HepG2 (cell line): ENCODE results near the gene KCTD14. TPM values are rescaled to one million over a fixed set of nuclear protein-coding genes. Genes with fewer than 3 reads are reported as not detected.

Experiments
- ARNT ChIP-seq: fragments of 450-650 bp; IDR thresholded peaks from 2 replicates; pipeline ENCODE4 v1.6.1; 2017
- CENPT ChIP-seq: sonication (generic); formaldehyde crosslinking; IDR thresholded peaks from 2 replicates; pipeline ENCODE4 v1.8.0; 2022; ENCODE audit warnings: low read depth, mild to moderate bottlenecking, moderate library complexity, missing genetic modification reagents
- DNMT3B ChIP-seq: conservative IDR thresholded peaks from 2 replicates; pipeline ENCODE4 v1.6.1; 2016; ENCODE audit warnings: missing biosample characterization, control low read depth
- FOSL2 ChIP-seq: sonication (generic); formaldehyde crosslinking; IDR thresholded peaks from 2 replicates; pipeline ENCODE4 v1.4.0; 2020; ENCODE audit warnings: missing genetic modification reagents
- FOXA1 ChIP-seq, 2 experiments: fragments of 450-650 bp in 1 of 2; sonication (generic) in 1 of 2; formaldehyde crosslinking in 1 of 2; IDR thresholded peaks; 2 replicates each; pipeline versions ENCODE4 v1.4.0 to v1.6.1; 2016 to 2020; ENCODE audit warnings: missing genetic modification reagents in 1 of 2
- GATA4 ChIP-seq: sonication (generic); IDR thresholded peaks from 2 replicates; pipeline ENCODE4 v1.6.1; 2016; ENCODE audit warnings: antibody characterized with exemption, low read depth, borderline replicate concordance
- HMGA1 ChIP-seq: sonication (generic); formaldehyde crosslinking; conservative IDR thresholded peaks from 2 replicates; pipeline ENCODE4 v1.4.0; 2020; ENCODE audit warnings: missing genetic modification reagents
- HOMEZ ChIP-seq: IDR thresholded peaks from 2 replicates; pipeline ENCODE4 v1.6.1; 2016; ENCODE audit warnings: low read depth
- JUND ChIP-seq: sonication (generic); formaldehyde crosslinking; IDR thresholded peaks from 2 replicates; pipeline ENCODE4 v1.8.0; 2022; ENCODE audit warnings: mild to moderate bottlenecking, missing genetic modification reagents
- KMT2A ChIP-seq: sonication (generic); formaldehyde crosslinking; IDR thresholded peaks from 2 replicates; pipeline ENCODE4 v1.4.0; 2020; ENCODE audit warnings: missing genetic modification reagents
- MIXL1 ChIP-seq: IDR thresholded peaks from 2 replicates; pipeline ENCODE4 v1.6.1; 2016
- NCOA1 ChIP-seq: sonication (generic); formaldehyde crosslinking; IDR thresholded peaks from 2 replicates; pipeline ENCODE4 v1.9.0; 2021; ENCODE audit warnings: missing genetic modification reagents
- NFYC ChIP-seq: IDR thresholded peaks from 2 replicates; pipeline ENCODE4 v1.6.1; 2016; ENCODE audit warnings: missing genetic modification reagents, missing compliant biosample characterization
- PRMT3 ChIP-seq: sonication (generic); formaldehyde crosslinking; IDR thresholded peaks from 2 replicates; pipeline ENCODE4 v1.8.1; 2022; ENCODE audit warnings: low read depth, mild to moderate bottlenecking, moderate library complexity, missing genetic modification reagents, borderline replicate concordance
- ZBTB3 ChIP-seq: sonication (generic); formaldehyde crosslinking; IDR thresholded peaks from 2 replicates; pipeline ENCODE4 v1.4.0; 2020; ENCODE audit warnings: low read depth, mild to moderate bottlenecking, moderate library complexity, missing genetic modification reagents, borderline replicate concordance
- ZBTB34 ChIP-seq: sonication (generic); formaldehyde crosslinking; IDR thresholded peaks from 2 replicates; pipeline ENCODE4 v1.8.0; 2022; ENCODE audit warnings: mild to moderate bottlenecking, missing genetic modification reagents
- ZFP62 ChIP-seq: sonication (generic); formaldehyde crosslinking; IDR thresholded peaks from 2 replicates; pipeline ENCODE4 v1.4.0; 2020; ENCODE audit warnings: missing genetic modification reagents
- ZNF318 ChIP-seq: sonication (generic); formaldehyde crosslinking; IDR thresholded peaks from 2 replicates; pipeline ENCODE4 v1.4.0; 2020; ENCODE audit warnings: mild to moderate bottlenecking, missing genetic modification reagents
- ZNF354B ChIP-seq: sonication (generic); formaldehyde crosslinking; IDR thresholded peaks from 2 replicates; pipeline ENCODE4 v1.8.0; 2022; ENCODE audit warnings: mild to moderate bottlenecking, missing genetic modification reagents
- polyA plus RNA-seq, 8 experiments: library from polyadenylated mRNA; depleted of rRNA in 3 of 8; stranded (reverse) in 7 of 8; unstranded in 1 of 8; fragments of >200 nt; fragmentation: Illumina TruSeq in 4 of 8; extraction: Trizol in 4 of 8; gene quantifications; 2 replicates each; pipeline versions ENCODE4 v1.2.1 to v1.2.3, GENCODE V29; 2011 to 2016; ENCODE audit warnings: low read depth in 4 of 8, missing spikeins in 1 of 8, mixed read lengths in 1 of 8; ENCODE audit not compliant: insufficient read depth in 1 of 8
- total RNA-seq, 5 experiments: library from RNA; depleted of rRNA; stranded (reverse); fragments of >200 nt; fragmentation: Illumina TruSeq; extraction: Trizol; gene quantifications; 2 replicates each; pipeline ENCODE4 v1.2.3, GENCODE V29; 2016; ENCODE audit warnings: low read depth in 1 of 5

Gene KCTD14
- total and polyA plus RNA-seq, 2 of the 13 experiments (the other 11 are each of a cell fraction or from before 2014, with no cell fraction given), result 10.3 to 15.6 TPM

GRCh38 chr11:77994434-77995362, 28.4 kb downstream of the KCTD14 start, which contains the start of gene INTS4 (continued):
- TF ChIP-seq ZBTB34 (CRISPR knock-in tag), result no peak
- no peak; the same call in 1 of the 2 replicates for TF ChIP-seq GATA4
- no peak for TF ChIP-seq PRMT3 (CRISPR knock-in tag)
- no peak for TF ChIP-seq NCOA1 (CRISPR knock-in tag)
- peak; percentile 78 for TF ChIP-seq KMT2A (CRISPR knock-in tag)
- no peak for TF ChIP-seq DNMT3B (CRISPR knock-in tag)
- TF ChIP-seq NFYC, result peak; percentile 93
- TF ChIP-seq ZBTB3 (CRISPR knock-in tag), result 0 out of 2 replicates have a peak, but pooled peaks have one; percentile 42
- no peak for TF ChIP-seq ZNF354B (CRISPR knock-in tag)
- TF ChIP-seq FOSL2 (CRISPR knock-in tag), result peak; percentile 69
- no peak for TF ChIP-seq ARNT
- TF ChIP-seq FOXA1 (IDR thresholded peaks at IDR 0.05), result no peak
- 0 out of 2 replicates have a peak, but pooled peaks have one; percentile 15 for TF ChIP-seq FOXA1 (CRISPR knock-in tag; IDR thresholded peaks at IDR 0.05)
- TF ChIP-seq ZFP62, result no peak
- TF ChIP-seq HMGA1 (CRISPR knock-in tag), result no peak
- TF ChIP-seq JUND, result peak; percentile 64; the same call in 1 of the 2 replicates
- TF ChIP-seq ZNF318, result no peak
- no peak for TF ChIP-seq CENPT
- peak; percentile 81 for TF ChIP-seq MIXL1
- peak; percentile 72 for TF ChIP-seq HOMEZ (CRISPR knock-in tag)
